ENCODE measurements around the gene FREM2. TPM values are rescaled to one million over a fixed set of nuclear protein-coding genes. Genes with fewer than 3 reads are reported as not detected.
A peak's percentile ranks its signal among the peaks of the same experiment; 100 is the strongest.

Gene FREM2
- polyA plus RNA-seq, 1 of the 3 experiments (the other 2 are of a cell fraction) = not detected

GRCh38 chr13:38866649-38867048 is 179.8 kb downstream of the FREM2 start:
- H3K4me2 ChIP-seq = no peak overlapping the region
- H3K4me1 ChIP-seq (ENCODE audit: control insufficient read depth in 1 of 2, insufficient read depth in 2 of 2, low read depth in 1 of 2, low read length in 1 of 2) = no peaks in the 10 kb centered on the region
- H3K27me3 ChIP-seq (ENCODE audit: insufficient read depth) = no peaks in the 10 kb centered on the region
- CTCF ChIA-PET = interaction anchor here (0.9 to 1.6 kb wide), 5 partner anchors 8 to 705 kb away, joined by 3 to 5 read pairs (median 5); no protein-coding TSS in a partner anchor
- H3K4me3 ChIP-seq (ENCODE audit: low read depth in 2 of 2, low read length in 1 of 2) = no peak overlapping the region
- POLR2A ChIA-PET = no interaction called here
- H3K9me2 ChIP-seq = no peaks in the 10 kb centered on the region
- TF ChIP-seq NRF1 (IDR thresholded peaks at IDR 0.05; ENCODE audit: low read depth, low read length) (no peak), RAD21 (IDR thresholded peaks at IDR 0.05; ENCODE audit: low read length) (peak; percentile 20; the same call in 1 of the 2 replicates)
- no peak overlapping the region for H3K27ac ChIP-seq (ENCODE audit: low read depth in 2 of 2, low read length in 1 of 2)
- H3K9me3 ChIP-seq = no peaks in the 10 kb centered on the region
- no peak for DNase-seq
- H3K36me3 ChIP-seq (replicated peaks in 1 of 2; ENCODE audit: control insufficient read depth in 1 of 2, insufficient read depth in 2 of 2, low read length in 1 of 2) = no peaks in the 10 kb centered on the region
- H3F3A ChIP-seq (replicated peaks; ENCODE audit: insufficient read depth) = no peaks in the 10 kb centered on the region
- WGBS (ENCODE audit: low lambda C conversion rate) = 52% methylated on average over 1 of the region's 1 CpG
- H4K20me1 ChIP-seq (ENCODE audit: insufficient read depth) = no peaks in the 10 kb centered on the region
- no peak overlapping the region for H3K9ac ChIP-seq
- no peak overlapping the region for H2AFZ ChIP-seq (ENCODE audit: low read depth)
- no peaks in the 10 kb centered on the region for H3K79me2 ChIP-seq (ENCODE audit: insufficient read depth)

GRCh38 chr13:38868399-38868798 is 181.5 kb downstream of the FREM2 start:
- H3K27ac ChIP-seq (ENCODE audit: low read depth in 2 of 2, low read length in 1 of 2) = no peak overlapping the region
- no peaks in the 10 kb centered on the region for H3K79me2 ChIP-seq (ENCODE audit: insufficient read depth)
- H3K9me2 ChIP-seq = no peaks in the 10 kb centered on the region
- POLR2A ChIA-PET = no interaction called here
- no peaks in the 10 kb centered on the region for H3K36me3 ChIP-seq (replicated peaks in 1 of 2; ENCODE audit: control insufficient read depth in 1 of 2, insufficient read depth in 2 of 2, low read length in 1 of 2)
- 36% methylated on average over 3 of the region's 3 CpGs for WGBS (ENCODE audit: low lambda C conversion rate)
- no peak overlapping the region for H3K4me2 ChIP-seq
- no peak overlapping the region for H2AFZ ChIP-seq (ENCODE audit: low read depth)
- DNase-seq = no peak
- no peaks in the 10 kb centered on the region for H3K9me3 ChIP-seq
- no peak for TF ChIP-seq CHD2 (IDR thresholded peaks at IDR 0.05; ENCODE audit: low read length, partially characterized antibody)
- no peak for TF ChIP-seq TEAD4 (IDR thresholded peaks at IDR 0.05; ENCODE audit: borderline replicate concordance, insufficient read depth)
- no peak for TF ChIP-seq REST (IDR thresholded peaks at IDR 0.05; ENCODE audit: low read depth, low read length)
- TF ChIP-seq FOXM1 (IDR thresholded peaks at IDR 0.05; ENCODE audit: low read depth) = no peak
- TF ChIP-seq CTCF (IDR thresholded peaks at IDR 0.05) = no peak
- CTCF ChIA-PET = no interaction called here
- no peak overlapping the region for H3K4me3 ChIP-seq (ENCODE audit: low read depth in 2 of 2, low read length in 1 of 2)
- H3K27me3 ChIP-seq (ENCODE audit: insufficient read depth) = no peaks in the 10 kb centered on the region
- no peaks in the 10 kb centered on the region for H3F3A ChIP-seq (replicated peaks; ENCODE audit: insufficient read depth)
- no peaks in the 10 kb centered on the region for H3K4me1 ChIP-seq (ENCODE audit: control insufficient read depth in 1 of 2, insufficient read depth in 2 of 2, low read depth in 1 of 2, low read length in 1 of 2)
- H3K9ac ChIP-seq = no peak overlapping the region
- no peaks in the 10 kb centered on the region for H4K20me1 ChIP-seq (ENCODE audit: insufficient read depth)
